ENCODE results near the gene AUTS2.

Gene AUTS2

DNA sequence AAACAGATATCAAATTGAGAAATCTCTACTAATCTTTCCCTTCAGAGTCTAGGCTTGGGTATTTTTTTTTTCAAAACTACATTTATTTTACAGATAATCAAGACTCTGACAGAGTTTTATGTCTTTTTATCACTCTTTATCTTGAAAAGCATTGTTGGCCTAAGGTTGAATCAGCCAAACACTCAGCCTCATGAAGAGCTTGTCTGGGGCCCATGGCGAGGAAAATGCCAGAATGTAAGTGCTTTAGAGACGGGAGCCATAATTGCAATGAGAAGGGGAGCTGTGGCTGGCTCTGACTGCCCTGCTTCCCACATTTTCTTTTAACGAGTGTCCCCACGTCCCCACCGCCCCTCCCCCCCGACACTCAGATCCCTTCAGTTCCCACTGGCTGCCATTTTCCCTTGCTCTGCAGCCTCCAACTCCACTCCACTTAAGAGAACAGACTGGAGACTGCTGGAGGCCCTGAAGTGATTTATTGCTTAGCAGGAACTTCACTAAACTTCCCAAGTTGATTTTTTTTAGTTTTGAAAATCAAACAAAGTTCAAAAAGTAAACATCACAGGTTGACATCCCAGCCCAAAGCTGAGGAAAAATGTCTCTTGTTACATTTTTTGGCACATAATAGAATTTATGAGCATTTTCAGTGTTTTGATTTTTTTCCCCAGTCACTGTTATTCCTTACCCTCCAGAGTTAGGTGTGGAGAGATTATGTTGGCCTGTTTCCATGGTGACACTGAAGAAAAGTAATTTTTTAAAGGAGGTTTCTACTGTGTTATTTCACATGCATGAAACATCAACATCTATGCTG is 896.2 kb downstream of the AUTS2 start:
- DNase-seq: no peak

DNA sequence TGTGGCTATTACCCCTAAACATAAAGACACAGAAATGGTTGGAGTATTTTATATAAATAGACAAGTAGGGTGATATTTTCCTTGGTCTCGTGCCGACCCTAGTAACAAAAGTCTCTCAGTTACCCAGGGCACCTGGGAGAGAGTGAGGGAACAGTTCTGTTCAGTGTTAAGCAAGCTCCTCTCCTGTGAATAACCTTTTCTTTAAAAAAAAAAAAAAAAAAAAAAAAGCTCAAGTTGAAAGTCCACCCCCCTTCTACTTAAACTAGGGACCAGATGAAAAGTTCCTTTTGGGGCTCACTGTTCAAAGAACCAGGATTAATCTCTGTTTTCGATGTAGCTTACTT is 896.7 kb downstream of the AUTS2 start:
- DNase-seq: no peak

DNA sequence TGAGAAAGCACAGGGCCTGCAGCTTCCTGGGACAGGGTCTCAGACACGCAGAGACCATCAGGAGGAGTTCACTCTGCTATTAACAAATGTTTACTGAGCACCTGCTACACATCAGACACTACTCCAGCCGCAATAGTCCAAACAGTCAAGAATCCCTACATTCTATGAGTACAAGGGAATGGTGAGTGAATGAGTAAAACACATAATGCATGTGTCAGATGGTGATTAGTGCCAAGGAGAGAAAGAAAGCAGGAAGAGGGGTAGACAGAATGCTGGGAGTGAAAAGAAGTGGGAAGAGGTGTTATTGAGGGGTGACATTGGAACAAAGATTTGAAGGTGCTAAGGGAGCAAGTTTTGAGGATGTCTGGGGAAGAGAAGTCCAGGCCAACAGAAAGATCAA is 899.5 kb downstream of the AUTS2 start:
- no peak for DNase-seq

DNA sequence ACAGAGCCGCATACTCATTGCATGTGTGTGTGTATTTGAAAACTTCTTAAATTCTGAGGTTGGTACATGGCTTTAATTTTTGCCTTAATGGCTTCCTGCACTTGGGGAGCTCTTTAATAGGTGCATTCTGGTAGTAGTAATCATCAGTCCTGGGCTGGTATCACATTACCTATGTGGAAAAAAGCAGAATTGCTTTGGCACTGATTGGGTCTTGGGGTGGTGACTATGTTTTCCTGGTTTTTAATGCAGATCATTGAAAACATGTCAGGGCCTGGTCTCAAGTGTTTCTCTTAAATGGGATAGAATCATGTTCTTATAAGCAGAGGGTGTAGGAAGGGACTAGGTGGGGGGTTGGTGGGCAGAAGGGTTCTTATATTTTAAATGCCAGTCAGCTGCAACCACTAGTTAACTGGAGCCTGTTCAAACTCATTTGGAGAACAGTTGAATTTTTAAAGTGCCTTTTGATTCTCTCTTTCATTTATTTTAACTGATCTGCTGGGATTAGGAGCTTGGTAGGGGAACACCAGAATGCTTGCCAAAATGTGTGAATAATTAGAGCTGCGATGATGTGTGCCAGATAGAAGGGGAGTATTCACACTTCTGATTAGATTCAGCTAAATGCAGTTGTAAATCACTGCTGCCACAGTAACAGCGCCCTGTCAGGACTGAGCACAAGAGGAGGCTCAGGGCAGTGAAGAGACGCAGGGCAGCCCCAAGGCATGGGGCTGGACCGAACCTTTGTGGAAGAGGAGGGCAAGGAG is 900.1 kb downstream of the AUTS2 start:
- peak; percentile 56 for DNase-seq

DNA sequence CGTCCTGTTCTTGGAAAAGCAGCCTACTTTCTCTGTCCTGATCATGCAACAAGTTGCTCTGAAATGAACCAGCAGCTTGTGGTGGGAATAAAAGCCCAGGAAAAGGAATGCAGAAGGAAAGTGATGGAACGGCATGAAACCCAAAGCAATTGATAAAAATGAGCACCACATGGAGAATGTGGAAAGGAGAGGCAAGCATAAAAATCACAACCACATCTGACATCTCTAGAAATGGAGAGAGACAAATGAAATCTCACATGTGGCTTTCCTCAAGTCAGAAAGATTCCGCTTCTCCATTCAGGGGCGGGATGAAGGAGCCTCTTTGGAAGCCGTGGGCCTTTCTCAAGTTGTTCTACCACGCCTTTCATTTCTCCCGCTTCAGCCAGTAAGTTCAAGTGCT is 902.0 kb downstream of the AUTS2 start:
- DNase-seq: no peak

DNA sequence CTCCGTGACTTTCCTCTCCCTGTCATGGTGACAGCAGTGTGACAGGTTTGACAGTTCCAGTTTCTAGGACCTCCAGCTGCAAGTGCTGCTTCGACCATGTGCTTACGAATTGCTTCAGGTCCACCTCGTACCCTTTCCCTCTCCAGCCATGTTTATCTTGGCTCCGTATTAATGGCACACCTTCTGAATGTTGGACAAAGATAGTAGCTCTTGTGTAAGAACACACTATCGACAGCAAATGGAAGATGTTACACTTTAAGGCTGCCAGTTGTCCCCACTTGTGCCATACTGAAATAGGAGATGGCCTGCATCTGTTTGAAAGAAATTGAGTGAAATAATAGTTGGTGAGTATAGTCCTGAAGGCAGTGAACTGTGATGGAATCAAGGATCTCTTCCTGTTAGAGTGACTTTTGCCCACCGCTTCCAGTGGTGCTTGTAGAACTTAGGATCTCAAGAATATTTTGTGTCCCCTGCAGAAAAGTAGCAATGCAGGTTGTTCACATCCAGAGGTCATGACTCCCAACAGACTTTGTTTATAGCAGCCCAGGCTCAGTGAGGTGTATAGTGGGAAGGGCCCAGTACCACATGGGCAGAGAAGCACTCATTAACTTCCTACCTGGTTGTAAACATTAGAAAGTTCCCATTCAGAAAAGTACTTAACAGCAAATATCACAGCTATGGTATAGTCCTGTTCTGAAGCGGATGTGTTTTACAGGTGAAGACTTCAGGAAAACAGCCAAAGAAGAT is 904.0 kb downstream of the AUTS2 start:
- no peak for DNase-seq

DNA sequence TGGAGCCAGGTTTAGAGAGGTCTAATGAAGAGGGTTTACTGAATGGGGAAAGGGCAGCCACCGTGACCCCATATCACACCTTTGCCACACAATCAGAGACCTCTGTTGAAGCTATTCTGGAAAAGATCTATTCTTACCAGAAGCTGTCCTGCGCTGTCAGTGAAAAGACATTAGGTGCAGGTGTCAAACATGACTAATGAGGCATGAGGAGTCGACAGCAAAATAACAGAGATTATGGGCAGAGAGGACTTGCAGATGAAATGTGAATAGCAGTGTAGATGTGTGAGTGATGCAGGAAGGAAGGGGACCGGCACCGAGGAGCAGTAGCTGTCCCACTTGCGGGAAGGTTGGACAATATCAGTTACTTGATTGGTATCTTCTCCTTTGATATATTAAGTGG is 906.0 kb downstream of the AUTS2 start:
- no peak for DNase-seq

DNA sequence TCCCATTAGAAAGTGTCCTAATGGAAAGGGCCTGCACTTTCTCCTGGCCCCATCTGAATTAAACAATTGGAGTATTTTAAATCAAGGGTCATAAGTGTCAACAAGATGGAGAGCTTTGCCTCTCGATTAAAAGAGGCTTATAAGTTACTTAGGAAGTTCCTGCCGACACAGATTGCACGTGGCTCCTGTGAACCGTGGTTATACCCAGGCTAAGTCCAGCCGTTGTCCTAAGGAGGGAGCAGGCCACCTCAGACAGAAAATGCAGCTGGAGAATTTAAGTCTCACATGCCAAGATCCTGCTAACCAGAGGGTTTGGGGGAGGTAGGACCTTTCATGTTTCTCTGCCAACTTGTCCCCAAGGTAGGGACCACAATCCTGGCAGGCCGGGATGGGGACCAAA is 907.2 kb downstream of the AUTS2 start:
- no peak for DNase-seq

DNA sequence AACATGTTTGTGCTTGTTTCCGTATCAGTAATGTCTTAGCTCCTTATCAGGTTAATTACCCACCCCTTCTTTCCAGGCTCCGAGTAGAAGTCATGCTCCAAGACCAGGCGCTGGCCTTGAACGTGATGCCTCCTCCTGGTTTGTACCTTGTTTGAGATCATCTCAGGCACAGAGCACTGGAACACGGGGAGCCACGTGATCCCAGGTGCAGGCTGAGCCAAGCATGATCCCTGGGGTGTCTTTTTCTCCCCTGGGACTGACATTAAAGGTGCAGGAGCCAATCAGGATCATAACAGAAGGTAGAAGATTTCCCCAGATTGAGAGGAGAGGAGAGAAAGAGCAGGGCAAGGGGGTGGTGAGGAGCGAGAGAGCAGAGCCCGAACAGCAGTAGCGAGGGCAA is 907.6 kb downstream of the AUTS2 start:
- peak; percentile 78 for DNase-seq

DNA sequence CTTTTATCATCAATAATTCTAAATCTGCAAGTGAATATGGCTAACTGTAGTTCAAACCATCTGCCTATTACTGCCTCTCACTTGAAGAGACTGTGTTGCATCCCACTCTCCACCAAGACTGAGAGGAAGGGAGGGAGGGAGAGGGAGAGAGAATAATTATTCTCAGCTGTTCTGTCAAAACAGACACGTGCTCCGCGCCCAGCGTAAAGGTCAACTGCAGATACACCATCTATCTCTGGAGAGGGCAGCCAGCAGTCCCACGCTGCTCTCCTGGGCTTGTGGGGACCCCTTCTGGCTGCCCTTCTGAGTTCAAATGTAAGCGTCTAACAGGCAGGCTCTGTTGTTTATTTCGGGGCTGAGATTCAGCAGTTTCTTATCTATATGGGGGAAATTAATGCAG is 908.2 kb downstream of the AUTS2 start:
- no peak for DNase-seq

DNA sequence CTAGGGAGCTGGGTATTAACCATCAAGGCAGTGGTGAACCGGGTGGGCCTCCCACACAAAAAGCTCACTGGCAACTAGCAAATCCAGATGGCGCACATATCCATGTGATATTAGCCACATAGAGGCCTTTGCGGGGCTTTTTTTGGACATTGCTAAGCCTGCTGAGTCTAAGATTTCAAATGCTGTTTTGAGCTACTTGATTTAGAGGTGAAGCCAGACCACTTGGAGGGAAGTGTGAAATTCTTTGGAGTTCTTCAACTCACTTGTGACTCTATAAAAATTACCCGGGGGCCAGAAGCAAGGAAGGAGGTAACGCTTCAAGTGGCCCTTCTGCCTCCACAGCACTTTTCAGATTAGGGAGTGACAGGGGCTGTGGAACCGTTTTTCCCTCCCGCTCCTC is 913.9 kb downstream of the AUTS2 start:
- DNase-seq: no peak

DNA sequence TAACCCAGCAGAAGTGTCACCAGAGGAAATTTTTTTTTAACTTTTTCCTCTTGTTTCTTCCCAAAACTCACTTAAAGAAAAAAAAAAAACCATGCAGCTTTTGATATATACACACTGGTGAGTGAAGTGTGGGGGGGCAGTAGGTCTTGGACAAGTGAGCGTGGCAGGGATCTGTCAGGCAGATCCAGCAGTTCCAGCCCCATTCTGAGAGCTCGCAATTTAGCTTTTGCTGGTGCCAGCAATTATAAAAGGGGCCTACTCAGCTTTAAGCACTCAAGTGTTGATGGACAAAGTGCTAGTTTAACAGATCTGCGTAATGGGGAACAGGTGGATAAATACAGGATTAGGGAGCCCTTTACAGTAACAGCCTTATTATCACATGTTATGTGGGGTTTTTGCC is 914.5 kb downstream of the AUTS2 start:
- DNase-seq: no peak

DNA sequence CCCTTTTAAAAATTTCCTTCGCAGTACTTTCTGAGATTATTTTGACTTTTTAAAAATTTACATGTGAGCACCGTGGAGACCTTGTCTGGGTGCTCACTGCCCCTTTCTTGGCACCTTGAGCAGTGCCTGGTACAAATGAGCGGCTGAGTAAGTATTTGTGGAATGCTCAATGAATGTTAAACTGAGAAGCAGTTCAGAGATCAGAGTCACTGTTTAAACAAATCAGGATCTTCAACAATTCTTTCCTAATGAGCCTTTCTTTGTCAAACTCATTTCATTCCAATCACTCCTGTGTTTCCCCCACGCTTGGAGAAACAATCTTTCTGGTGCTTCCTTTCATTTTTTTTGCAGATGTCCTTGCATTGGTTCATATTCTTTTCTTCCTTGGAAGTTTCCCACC is 922.3 kb downstream of the AUTS2 start:
- DNase-seq: no peak

DNA sequence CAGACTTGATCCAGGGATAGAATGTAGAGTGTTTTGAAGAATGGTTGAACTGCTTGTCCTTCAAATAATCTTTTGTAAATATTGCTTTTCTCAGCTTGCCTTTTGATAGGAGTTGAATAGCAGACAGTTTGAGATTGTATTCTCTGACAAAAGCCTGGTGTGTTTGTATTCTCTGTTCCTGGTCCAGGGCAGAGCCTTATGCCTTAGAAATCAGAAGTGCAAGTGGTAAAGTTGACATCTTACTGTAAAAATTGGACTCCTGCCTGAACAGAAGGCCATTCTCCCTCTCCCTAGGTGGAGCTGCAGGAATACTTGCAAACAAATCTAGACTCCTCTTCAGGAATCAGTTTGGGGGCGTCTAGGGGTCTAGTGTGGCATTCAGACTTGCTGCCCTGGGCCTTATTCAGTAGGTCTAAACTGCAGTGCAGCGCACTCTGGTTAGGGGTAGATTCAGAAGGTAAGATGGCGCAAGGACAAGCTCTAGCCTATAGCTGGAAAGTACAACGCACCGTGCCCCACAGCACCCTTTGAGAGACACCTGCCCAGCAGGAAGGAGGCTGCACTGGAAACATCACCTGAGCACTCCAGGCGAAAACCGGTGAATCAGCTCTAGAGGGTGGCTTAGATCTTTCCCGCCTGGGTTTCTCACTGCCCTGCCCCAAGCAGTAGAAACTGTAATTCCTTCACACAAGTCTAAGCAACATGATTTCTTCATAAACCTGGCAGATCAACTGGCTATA is 925.1 kb downstream of the AUTS2 start:
- no peak for DNase-seq

DNA sequence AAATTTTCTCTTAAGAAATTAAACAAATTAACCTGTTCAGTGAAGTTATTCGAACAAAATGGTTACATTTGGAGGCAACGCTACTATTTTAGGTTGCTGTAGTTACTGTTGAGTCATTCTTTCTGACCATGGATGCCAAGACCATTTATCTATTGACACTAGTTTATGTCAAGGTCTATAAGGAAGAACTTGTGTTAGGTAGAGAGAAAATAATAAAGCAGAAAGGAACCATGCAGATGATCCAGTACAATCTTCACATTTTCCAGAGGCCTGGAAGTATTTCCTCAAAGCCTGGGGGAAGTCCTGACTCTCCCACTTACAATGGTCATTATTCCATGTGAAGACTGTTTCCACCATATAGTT is 925.7 kb downstream of the AUTS2 start:
- DNase-seq: no peak

DNA sequence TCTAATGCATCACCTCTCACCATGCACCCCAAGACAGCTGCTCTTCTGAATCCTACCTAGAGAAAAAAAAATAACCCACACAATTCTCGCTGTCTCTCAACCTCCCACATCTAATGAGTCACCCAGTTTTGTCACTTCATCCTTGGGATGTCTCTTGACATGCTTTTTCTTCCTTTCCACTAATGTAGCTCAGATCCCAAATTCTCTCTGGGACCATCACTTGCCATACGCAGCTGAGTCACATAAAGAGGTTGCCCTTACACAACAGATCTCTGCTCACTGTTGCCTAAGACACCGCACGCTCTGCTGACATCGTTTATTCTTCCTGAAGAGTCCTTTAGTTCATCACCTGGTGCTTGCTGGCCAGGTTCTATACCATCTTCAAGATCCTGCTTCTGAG is 927.7 kb downstream of the AUTS2 start:
- no peak for DNase-seq

DNA sequence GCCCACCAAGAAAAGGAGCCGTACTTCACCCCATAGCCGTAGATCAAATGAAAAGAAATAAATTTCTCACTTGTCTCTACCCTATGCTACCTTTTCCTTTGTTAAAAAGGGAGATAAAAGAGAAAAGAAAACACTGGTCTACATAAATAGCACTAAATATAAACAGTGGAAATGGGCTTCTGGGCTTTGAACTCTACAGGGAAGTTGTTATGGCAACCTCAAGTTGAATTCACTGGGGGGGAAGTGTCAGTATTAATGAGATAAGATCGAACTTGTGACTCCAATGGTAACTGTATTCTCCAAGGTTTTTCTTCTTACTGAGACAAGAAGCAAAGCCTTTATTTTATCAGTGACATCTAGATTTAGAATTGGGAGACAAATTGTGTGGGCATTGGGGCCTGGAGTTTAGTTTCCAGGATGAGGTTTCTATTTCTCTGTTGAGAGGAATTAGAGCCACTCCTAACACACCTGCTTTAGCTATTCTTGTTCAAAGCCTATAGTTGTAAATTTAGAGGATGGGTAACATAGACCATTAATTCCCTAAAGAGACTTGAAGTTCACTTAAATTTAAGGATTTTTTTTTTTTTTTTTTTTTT is 929.3 kb downstream of the AUTS2 start:
- no peak for DNase-seq

DNA sequence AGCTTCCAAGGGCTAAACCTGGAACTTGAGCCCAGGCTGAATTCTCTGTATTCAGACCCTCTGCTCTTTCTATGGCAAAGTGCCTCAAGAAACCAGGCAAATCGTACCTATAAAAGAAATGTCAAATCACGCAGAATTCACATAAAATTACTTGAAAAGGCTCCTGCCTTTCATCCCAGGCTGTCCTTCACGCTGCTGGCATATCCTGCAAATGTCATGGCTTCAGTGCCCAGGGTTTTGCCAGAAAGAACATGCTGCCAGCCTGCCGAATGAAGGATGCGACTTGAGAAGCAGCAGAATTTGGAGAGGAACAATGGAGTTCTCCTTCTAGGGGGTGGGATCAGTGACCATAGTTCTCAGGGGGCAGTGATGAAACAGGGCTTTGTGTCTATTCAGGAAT is 931.2 kb downstream of the AUTS2 start:
- DNase-seq: no peak

DNA sequence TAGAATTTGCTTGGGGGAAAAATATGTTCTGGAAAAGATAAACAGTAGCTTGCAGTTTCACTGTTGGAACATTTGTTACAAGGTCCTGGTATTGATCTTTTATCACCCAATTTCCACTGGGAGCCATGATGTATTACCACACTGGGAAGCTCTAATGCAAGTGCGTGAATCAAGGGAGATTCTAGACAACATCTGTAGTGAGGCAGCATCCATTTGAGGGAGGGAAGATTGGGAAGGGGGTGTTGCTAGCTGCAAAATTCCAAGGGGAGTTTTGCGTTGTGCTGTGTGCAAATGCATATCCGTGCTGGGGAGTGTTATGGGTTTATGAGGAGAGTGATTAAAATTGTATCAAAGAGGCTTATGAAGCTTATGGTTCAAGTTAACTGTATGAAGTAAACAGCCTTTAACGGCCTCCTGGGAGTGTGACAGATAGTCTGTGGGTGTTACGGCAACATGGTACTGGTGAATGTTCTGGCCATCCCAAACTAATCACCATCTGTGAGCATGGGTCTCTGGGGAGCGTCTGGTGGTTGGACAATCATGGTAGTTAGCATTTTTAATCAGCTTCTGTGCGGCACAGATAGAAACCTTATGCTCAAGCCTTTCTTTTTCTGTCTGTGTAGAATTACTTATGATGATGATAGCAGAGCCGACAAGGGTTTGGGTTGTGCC is 931.8 kb downstream of the AUTS2 start:
- peak; percentile 52 for DNase-seq

DNA sequence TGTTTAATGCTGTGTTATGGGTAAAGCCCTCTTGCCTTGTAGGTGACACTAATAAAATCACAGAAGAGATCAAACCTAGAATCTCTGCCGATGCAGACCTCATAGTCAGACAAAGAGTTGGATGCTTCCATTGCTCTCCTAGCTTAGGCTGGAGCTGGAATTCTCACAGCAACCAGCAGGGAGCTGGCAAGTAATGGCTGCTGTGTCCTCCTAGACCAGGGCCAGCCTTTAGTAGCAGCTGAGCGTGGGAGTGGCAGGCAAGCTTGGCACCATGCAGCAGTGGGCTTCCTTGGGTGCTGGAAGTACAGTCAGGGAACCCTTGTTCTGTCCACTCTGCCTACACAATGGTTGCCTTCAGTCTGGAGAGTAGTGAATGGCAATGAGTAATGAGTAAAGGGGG is 935.3 kb downstream of the AUTS2 start:
- no peak for DNase-seq

DNA sequence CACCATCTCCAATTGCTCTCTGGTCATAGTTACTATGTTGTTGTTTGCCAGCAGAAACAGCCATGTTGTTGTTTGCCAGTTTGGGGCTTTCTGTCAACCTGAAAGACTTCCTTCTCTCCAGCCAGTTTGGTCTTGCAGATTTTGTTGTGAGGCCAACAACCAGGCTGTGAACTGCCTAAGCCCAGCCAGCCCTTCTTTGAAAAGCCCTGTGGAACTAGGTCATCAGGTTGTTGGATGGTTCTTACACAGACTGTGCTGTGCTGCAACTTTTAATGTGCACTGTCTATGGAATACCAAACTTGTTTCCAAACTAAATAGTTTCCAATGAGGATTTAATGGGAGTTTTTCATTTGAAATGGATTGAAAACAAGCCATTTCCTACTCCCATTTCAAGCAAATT is 940.9 kb downstream of the AUTS2 start:
- no peak for DNase-seq

DNA sequence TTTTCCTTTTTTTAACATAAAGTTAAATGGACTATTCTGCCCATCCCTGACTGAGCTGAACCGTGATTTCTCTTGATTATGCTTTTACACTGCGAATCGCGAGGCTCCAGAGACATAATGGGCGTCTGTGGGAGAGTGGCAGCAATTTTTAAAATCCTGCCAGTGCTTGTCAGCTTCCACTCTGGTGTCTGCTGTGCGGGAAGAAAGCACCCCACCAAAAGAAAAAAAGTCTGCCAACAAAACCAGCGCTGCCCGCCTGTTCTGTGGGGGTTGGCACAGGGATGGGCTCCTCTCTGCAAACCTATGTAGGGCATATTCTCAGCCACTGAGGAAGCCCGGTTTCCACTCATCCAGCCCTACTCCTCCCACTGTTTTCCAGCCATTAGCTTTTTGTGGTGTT is 941.3 kb downstream of the AUTS2 start:
- no peak for DNase-seq
